HepG2 (cell line): Measurements from ENCODE around the gene ABHD17A. TPM values are rescaled to one million over a fixed set of nuclear protein-coding genes. Genes with fewer than 3 reads are reported as not detected.

Experiments used
- GTF3A ChIP-seq: sonication (generic); formaldehyde crosslinking; conservative IDR thresholded peaks from 2 replicates; pipeline ENCODE4 v1.4.0; 2020; ENCODE audit warnings: mild to moderate bottlenecking, missing genetic modification reagents
- HES4 ChIP-seq: sonication (generic); formaldehyde crosslinking; IDR thresholded peaks from 2 replicates; pipeline ENCODE4 v1.9.0; 2021; ENCODE audit warnings: mild to moderate bottlenecking, missing genetic modification reagents, borderline replicate concordance
- HNRNPLL ChIP-seq: fragments of 200-400 bp; formaldehyde crosslinking; IDR thresholded peaks from 2 replicates; pipeline ENCODE4 v1.6.1; 2017; ENCODE audit warnings: mild to moderate bottlenecking, low read depth, low read length; ENCODE audit not compliant: poor library complexity, severe bottlenecking
- MAF1 ChIP-seq: sonication (generic); formaldehyde crosslinking; IDR thresholded peaks from 2 replicates; pipeline ENCODE4 v1.5.0; 2020; ENCODE audit warnings: missing genetic modification reagents, borderline replicate concordance
- MED13 ChIP-seq: sonication (generic); formaldehyde crosslinking; IDR thresholded peaks from 2 replicates; pipeline ENCODE4 v1.5.0; 2020; ENCODE audit warnings: missing genetic modification reagents
- PRDM15 ChIP-seq: sonication (generic); formaldehyde crosslinking; IDR thresholded peaks from 2 replicates; pipeline ENCODE4 v1.4.0; 2020; ENCODE audit warnings: missing genetic modification reagents
- SPEN ChIP-seq: sonication (generic); formaldehyde crosslinking; IDR thresholded peaks from 2 replicates; pipeline ENCODE4 v1.5.1; 2020; ENCODE audit warnings: low read depth, mild to moderate bottlenecking, missing genetic modification reagents
- SRSF1 ChIP-seq: fragments of 200-400 bp; formaldehyde crosslinking; optimal IDR thresholded peaks from 2 replicates; pipeline ENCODE3; 2017; ENCODE audit warnings: mild to moderate bottlenecking, low read depth, low read length, moderate library complexity
- ZNF225 ChIP-seq: sonication (generic); formaldehyde crosslinking; IDR thresholded peaks from 2 replicates; pipeline ENCODE4 v1.4.0; 2020; ENCODE audit warnings: mild to moderate bottlenecking, missing genetic modification reagents
- ZNF674 ChIP-seq: sonication (generic); formaldehyde crosslinking; IDR thresholded peaks from 2 replicates; pipeline ENCODE4 v1.5.0; 2020; ENCODE audit warnings: low read depth, mild to moderate bottlenecking, missing genetic modification reagents
- ZNF687 ChIP-seq: sonication (generic); formaldehyde crosslinking; IDR thresholded peaks from 2 replicates; pipeline ENCODE4 v1.5.1; 2020; ENCODE audit warnings: mild to moderate bottlenecking, missing genetic modification reagents, moderate library complexity
- polyA plus RNA-seq, 8 experiments: library from polyadenylated mRNA; depleted of rRNA in 3 of 8; stranded (reverse) in 7 of 8; unstranded in 1 of 8; fragments of >200 nt; fragmentation: Illumina TruSeq in 4 of 8; extraction: Trizol in 4 of 8; gene quantifications; 2 replicates each; pipeline versions ENCODE4 v1.2.1 to v1.2.3, GENCODE V29; 2011 to 2016; ENCODE audit warnings: low read depth in 4 of 8, missing spikeins in 1 of 8, mixed read lengths in 1 of 8; ENCODE audit not compliant: insufficient read depth in 1 of 8
- total RNA-seq, 5 experiments: library from RNA; depleted of rRNA; stranded (reverse); fragments of >200 nt; fragmentation: Illumina TruSeq; extraction: Trizol; gene quantifications; 2 replicates each; pipeline ENCODE4 v1.2.3, GENCODE V29; 2016; ENCODE audit warnings: low read depth in 1 of 5
- TF ChIP-seq, protein P1 (sequence below): sonication (generic); formaldehyde crosslinking; IDR thresholded peaks from 2 replicates; pipeline ENCODE4 v1.4.0; 2020; ENCODE audit warnings: missing genetic modification reagents, borderline replicate concordance
- TF ChIP-seq, protein P2 (sequence below): sonication (generic); formaldehyde crosslinking; IDR thresholded peaks from 2 replicates; pipeline ENCODE4 v1.5.1; 2020; ENCODE audit warnings: missing genetic modification reagents, mild to moderate bottlenecking, borderline replicate concordance

ABHD17A gene
- total and polyA plus RNA-seq, 2 of the 13 experiments (the other 11 are each of a cell fraction or from before 2014, with no cell fraction given), result 27.7 to 40.8 TPM

DNA sequence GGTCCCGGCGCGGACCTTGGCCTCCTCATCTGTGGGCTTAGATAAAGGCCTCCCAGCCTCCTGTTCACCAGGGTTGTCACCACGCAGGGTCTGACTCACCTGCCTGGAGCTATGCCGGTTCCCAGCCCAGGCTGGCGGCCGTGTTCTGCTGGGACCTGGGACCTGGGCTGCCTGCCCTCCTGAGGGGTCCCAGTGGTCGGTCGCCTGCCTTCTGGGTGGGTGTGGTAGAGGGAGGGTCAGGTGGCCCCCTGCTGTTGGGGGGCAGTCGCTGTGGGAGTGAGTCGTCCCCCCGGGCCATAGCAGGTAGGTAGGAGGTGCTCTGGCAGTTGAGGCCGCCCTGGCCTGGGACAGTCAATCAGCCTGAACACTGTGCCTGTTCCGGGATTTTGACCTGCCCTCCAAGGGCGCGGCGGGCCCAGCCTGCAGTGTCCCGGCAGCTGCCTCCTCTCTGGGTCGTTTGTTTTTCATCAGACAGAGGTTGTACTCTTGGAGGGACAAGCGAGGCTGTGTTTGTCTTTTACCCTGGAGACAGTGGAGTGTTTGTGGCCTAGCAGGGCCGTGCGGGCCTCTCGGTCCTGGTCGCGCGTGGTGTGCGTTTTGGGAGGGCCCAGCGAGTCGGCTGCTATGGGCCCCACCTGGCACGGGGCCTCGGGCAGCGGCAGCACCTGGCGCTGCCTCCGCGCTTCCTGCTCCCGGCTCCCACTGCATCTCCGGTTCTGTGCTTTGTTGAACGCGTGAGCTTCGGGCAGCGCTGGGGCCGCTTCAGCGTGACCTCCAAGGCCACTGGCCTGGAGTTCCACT lies 22.5 kb upstream of the ABHD17A start (continued):
- peak; percentile 84 for TF ChIP-seq PRDM15 (CRISPR knock-in tag)
- peak; percentile 31; the same call in 1 of the 2 replicates for TF ChIP-seq MAF1 (CRISPR knock-in tag)
- TF ChIP-seq ZNF225 (CRISPR knock-in tag), result 0 out of 2 replicates have a peak, but pooled peaks have one; percentile 15
- TF ChIP-seq SRSF1, result peak; percentile 47
- TF ChIP-seq ZNF674, result 0 out of 2 replicates have a peak, but pooled peaks have one; percentile 82
- TF ChIP-seq ZNF687 (CRISPR knock-in tag), result peak; percentile 87
- TF ChIP-seq SPEN (CRISPR knock-in tag), result no peak
- TF ChIP-seq, protein P1, sequence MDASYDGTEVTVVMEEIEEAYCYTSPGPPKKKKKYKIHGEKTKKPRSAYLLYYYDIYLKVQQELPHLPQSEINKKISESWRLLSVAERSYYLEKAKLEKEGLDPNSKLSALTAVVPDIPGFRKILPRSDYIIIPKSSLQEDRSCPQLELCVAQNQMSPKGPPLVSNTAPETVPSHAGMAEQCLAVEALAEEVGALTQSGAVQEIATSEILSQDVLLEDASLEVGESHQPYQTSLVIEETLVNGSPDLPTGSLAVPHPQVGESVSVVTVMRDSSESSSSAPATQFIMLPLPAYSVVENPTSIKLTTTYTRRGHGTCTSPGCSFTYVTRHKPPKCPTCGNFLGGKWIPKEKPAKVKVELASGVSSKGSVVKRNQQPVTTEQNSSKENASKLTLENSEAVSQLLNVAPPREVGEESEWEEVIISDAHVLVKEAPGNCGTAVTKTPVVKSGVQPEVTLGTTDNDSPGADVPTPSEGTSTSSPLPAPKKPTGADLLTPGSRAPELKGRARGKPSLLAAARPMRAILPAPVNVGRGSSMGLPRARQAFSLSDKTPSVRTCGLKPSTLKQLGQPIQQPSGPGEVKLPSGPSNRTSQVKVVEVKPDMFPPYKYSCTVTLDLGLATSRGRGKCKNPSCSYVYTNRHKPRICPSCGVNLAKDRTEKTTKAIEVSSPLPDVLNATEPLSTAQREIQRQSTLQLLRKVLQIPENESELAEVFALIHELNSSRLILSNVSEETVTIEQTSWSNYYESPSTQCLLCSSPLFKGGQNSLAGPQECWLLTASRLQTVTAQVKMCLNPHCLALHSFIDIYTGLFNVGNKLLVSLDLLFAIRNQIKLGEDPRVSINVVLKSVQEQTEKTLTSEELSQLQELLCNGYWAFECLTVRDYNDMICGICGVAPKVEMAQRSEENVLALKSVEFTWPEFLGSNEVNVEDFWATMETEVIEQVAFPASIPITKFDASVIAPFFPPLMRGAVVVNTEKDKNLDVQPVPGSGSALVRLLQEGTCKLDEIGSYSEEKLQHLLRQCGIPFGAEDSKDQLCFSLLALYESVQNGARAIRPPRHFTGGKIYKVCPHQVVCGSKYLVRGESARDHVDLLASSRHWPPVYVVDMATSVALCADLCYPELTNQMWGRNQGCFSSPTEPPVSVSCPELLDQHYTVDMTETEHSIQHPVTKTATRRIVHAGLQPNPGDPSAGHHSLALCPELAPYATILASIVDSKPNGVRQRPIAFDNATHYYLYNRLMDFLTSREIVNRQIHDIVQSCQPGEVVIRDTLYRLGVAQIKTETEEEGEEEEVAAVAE (CRISPR knock-in tag), result 0 out of 2 replicates have a peak, but pooled peaks have one; percentile 25
- TF ChIP-seq HES4 (CRISPR knock-in tag), result no peak
- TF ChIP-seq GTF3A (CRISPR knock-in tag), result 0 out of 2 replicates have a peak, but pooled peaks have one; percentile 33
- TF ChIP-seq HNRNPLL, result peak; percentile 18
- TF ChIP-seq, protein P2, sequence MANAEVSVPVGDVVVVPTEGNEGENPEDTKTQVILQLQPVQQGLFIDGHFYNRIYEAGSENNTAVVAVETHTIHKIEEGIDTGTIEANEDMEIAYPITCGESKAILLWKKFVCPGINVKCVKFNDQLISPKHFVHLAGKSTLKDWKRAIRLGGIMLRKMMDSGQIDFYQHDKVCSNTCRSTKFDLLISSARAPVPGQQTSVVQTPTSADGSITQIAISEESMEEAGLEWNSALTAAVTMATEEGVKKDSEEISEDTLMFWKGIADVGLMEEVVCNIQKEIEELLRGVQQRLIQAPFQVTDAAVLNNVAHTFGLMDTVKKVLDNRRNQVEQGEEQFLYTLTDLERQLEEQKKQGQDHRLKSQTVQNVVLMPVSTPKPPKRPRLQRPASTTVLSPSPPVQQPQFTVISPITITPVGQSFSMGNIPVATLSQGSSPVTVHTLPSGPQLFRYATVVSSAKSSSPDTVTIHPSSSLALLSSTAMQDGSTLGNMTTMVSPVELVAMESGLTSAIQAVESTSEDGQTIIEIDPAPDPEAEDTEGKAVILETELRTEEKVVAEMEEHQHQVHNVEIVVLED (CRISPR knock-in tag), result 0 out of 2 replicates have a peak, but pooled peaks have one; percentile 49
- TF ChIP-seq MED13, result no peak
